Ovary (tissue), 3 donors: ENCODE results near the gene AKAP12.

Experiments used
- CTCF ChIP-seq, 3 donors: fragments of 450-650 bp in 2 of 3; fragments of 200-600 bp in 1 of 3; IDR thresholded peaks; one replicate each; pipeline versions ENCODE4 v1.5.1 to v1.8.0; 2016 to 2022; ENCODE audit warnings: antibody characterized with exemption in 3 of 3, mild to moderate bottlenecking in 1 of 3
- EP300 ChIP-seq: sonication (generic); formaldehyde crosslinking; IDR thresholded peaks from one replicate; pipeline ENCODE4 v1.6.1; 2017; ENCODE audit warnings: antibody characterized with exemption
- POLR2A ChIP-seq: fragments of 450-650 bp; IDR thresholded peaks from one replicate; pipeline ENCODE4 v1.6.1; 2017; ENCODE audit warnings: antibody characterized with exemption, mild to moderate bottlenecking, moderate library complexity
- donor health status: DM: no; HTN: no; CAD: no.

GRCh38 chr6:151313066-151313491 is 73.3 kb downstream of the AKAP12 start:
- TF ChIP-seq CTCF (IDR thresholded peaks at IDR 0.05) (no peak), POLR2A (no peak), EP300 (no peak)
